SK-N-SH (cell line): ENCODE results near the gene CAMK2N2. TPM values are rescaled to one million over a fixed set of nuclear protein-coding genes. Genes with fewer than 3 reads are reported as not detected.

ENCODE experiments used
- CTCF ChIA-PET: fragments of 300-600, 350-600 bp; formaldehyde crosslinking; extraction: SDS; loops from one replicate; lab custom pipeline; 2021; lab: Yijun Ruan, JAX
- POLR2A ChIA-PET: fragments of 350-600 bp; sonication (Branson Sonifier 250); formaldehyde crosslinking; extraction: SDS; loops from one replicate; lab custom pipeline; 2020; ENCODE audit warnings: antibody characterized with exemption, inconsistent platforms; lab: Yijun Ruan, JAX
- DNase-seq: peaks from one replicate; pipeline ENCODE4 v3.0.0; 2012
- H2AFZ ChIP-seq: fragments of 200-600 bp; sonication (generic); 2 replicates; pipeline ENCODE4 v1.8.1; 2016; ENCODE audit warnings: antibody characterized with exemption, mild to moderate bottlenecking, low read depth
- H3F3A ChIP-seq: fragments of 200-600 bp; sonication (generic); replicated peaks from 2 replicates; pipeline ENCODE3; 2016; ENCODE audit warnings: antibody characterized with exemption, mild to moderate bottlenecking; ENCODE audit not compliant: insufficient read depth
- H3K27ac ChIP-seq, 2 experiments: fragments of 200-500 bp in 1 of 2; fragments of 200-600 bp in 1 of 2; sonication (Bioruptor generic) in 1 of 2; sonication (generic), shearing (Covaris generic) in 1 of 2; 2 replicates each; pipeline versions ENCODE4 v1.5.1 to v1.6.1; 2014 to 2016; ENCODE audit warnings: low read depth in 2 of 2, inconsistent platforms in 1 of 2, low read length in 1 of 2, mild to moderate bottlenecking in 1 of 2, mixed read lengths in 1 of 2
- H3K27me3 ChIP-seq: fragments of 200-600 bp; sonication (generic), shearing (Covaris generic); 2 replicates; pipeline ENCODE4 v1.6.1; 2016; ENCODE audit warnings: mixed run types; ENCODE audit not compliant: insufficient read depth
- H3K36me3 ChIP-seq, 2 experiments: fragments of 200-500 bp in 1 of 2; fragments of 200-600 bp in 1 of 2; sonication (Bioruptor generic) in 1 of 2; sonication (generic) in 1 of 2; replicated peaks in 1 of 2; 2 replicates each; pipeline versions ENCODE3 to v1.5.1; 2014 to 2016; ENCODE audit warnings: low read length in 1 of 2, mild to moderate bottlenecking in 1 of 2; ENCODE audit not compliant: insufficient read depth in 2 of 2, control insufficient read depth in 1 of 2
- H3K4me1 ChIP-seq, 2 experiments: fragments of 200-500 bp in 1 of 2; fragments of 200-600 bp in 1 of 2; sonication (Bioruptor generic) in 1 of 2; sonication (generic), shearing (Covaris generic) in 1 of 2; 2 replicates each; pipeline versions ENCODE4 v1.5.1 to v1.6.1; 2014 to 2016; ENCODE audit warnings: low read depth in 1 of 2, low read length in 1 of 2, mixed run types in 1 of 2; ENCODE audit not compliant: insufficient read depth in 2 of 2, control insufficient read depth in 1 of 2
- H3K4me2 ChIP-seq: fragments of 200-600 bp; sonication (generic), shearing (Covaris generic); 2 replicates; pipeline ENCODE4 v1.6.1; 2017; ENCODE audit warnings: mixed run types
- H3K4me3 ChIP-seq, 2 experiments: fragments of 200-500 bp in 1 of 2; fragments of 200-600 bp in 1 of 2; sonication (Bioruptor generic) in 1 of 2; sonication (generic), shearing (Covaris generic) in 1 of 2; 2 replicates each; pipeline versions ENCODE4 v1.5.1 to v1.8.1; 2014 to 2016; ENCODE audit warnings: low read depth in 2 of 2, inconsistent platforms in 1 of 2, low read length in 1 of 2, mild to moderate bottlenecking in 1 of 2, mixed read lengths in 1 of 2, moderate library complexity in 1 of 2
- H3K79me2 ChIP-seq: fragments of 200-600 bp; sonication (generic); 2 replicates; pipeline ENCODE4 v1.8.1; 2017; ENCODE audit warnings: mild to moderate bottlenecking; ENCODE audit not compliant: insufficient read depth
- H3K9ac ChIP-seq: fragments of 200-600 bp; sonication (generic); 2 replicates; pipeline ENCODE4 v1.6.1; 2017; ENCODE audit warnings: mixed run types
- H3K9me2 ChIP-seq: fragments of 200-600 bp; sonication (generic); 2 replicates; pipeline ENCODE4 v1.6.1; 2017; ENCODE audit warnings: mixed run types
- H3K9me3 ChIP-seq: fragments of 200-600 bp; sonication (generic); 2 replicates; pipeline ENCODE4 v1.6.1; 2017; ENCODE audit warnings: mixed run types, mild to moderate bottlenecking, moderate library complexity
- H4K20me1 ChIP-seq: fragments of 200-600 bp; sonication (generic); 2 replicates; pipeline ENCODE4 v1.6.1; 2017; ENCODE audit warnings: mild to moderate bottlenecking, mixed run types; ENCODE audit not compliant: insufficient read depth
- EP300 ChIP-seq, 2 experiments: IDR thresholded peaks; 2 replicates each; pipeline versions ENCODE4 v1.4.0 to v1.6.1; 2012; ENCODE audit warnings: borderline replicate concordance in 1 of 2, low read depth in 1 of 2, low read length in 1 of 2
- FOSL2 ChIP-seq: IDR thresholded peaks from 2 replicates; pipeline ENCODE4 v1.4.0; 2012; ENCODE audit warnings: low read depth, mild to moderate bottlenecking, moderate library complexity, borderline replicate concordance
- FOXJ3 ChIP-seq: sonication (generic); formaldehyde crosslinking; IDR thresholded peaks from 2 replicates; pipeline ENCODE4 v1.5.1; 2020; ENCODE audit warnings: mild to moderate bottlenecking, missing genetic modification reagents
- FOXM1 ChIP-seq: IDR thresholded peaks from 2 replicates; pipeline ENCODE4 v1.4.0; 2012; ENCODE audit warnings: low read depth, mild to moderate bottlenecking
- GABPA ChIP-seq: IDR thresholded peaks from 2 replicates; pipeline ENCODE4 v1.4.0; 2012; ENCODE audit warnings: low read depth, mild to moderate bottlenecking
- MXI1 ChIP-seq: IDR thresholded peaks from 2 replicates; pipeline ENCODE4 v1.6.1; 2012; ENCODE audit warnings: mild to moderate bottlenecking, low read depth, low read length, improper control_type of control experiment
- NFIC ChIP-seq: IDR thresholded peaks from 2 replicates; pipeline ENCODE4 v1.4.0; 2012; ENCODE audit warnings: borderline replicate concordance
- POLR2AphosphoS5 ChIP-seq: IDR thresholded peaks from 2 replicates; pipeline ENCODE4 v1.6.1; 2012; ENCODE audit warnings: low read depth, low read length
- RAD21 ChIP-seq: IDR thresholded peaks from 2 replicates; pipeline ENCODE4 v1.6.1; 2012; ENCODE audit warnings: mild to moderate bottlenecking, low read length
- RXRA ChIP-seq: IDR thresholded peaks from 2 replicates; pipeline ENCODE4 v1.4.0; 2012; ENCODE audit warnings: low read depth, mild to moderate bottlenecking, borderline replicate concordance
- SIN3A ChIP-seq: IDR thresholded peaks from 2 replicates; pipeline ENCODE4 v1.6.1; 2012; ENCODE audit warnings: low read depth, mild to moderate bottlenecking, low read length, moderate library complexity, borderline replicate concordance
- TAF1 ChIP-seq: IDR thresholded peaks from 2 replicates; pipeline ENCODE4 v1.6.1; 2012; ENCODE audit warnings: low read depth, mild to moderate bottlenecking, low read length, moderate library complexity, borderline replicate concordance
- TCF12 ChIP-seq: IDR thresholded peaks from 2 replicates; pipeline ENCODE4 v1.4.0; 2012
- TEAD4 ChIP-seq: IDR thresholded peaks from 2 replicates; pipeline ENCODE4 v1.4.0; 2012; ENCODE audit warnings: mild to moderate bottlenecking, borderline replicate concordance; ENCODE audit not compliant: insufficient read depth
- WGBS: methylation state at CpG from one replicate; pipeline ENCODE4 v1.1.6; 2017; ENCODE audit warnings: low lambda C conversion rate; 5-methylcytosine and 5-hydroxymethylcytosine counted together
- polyA plus RNA-seq, 3 experiments: library from polyadenylated mRNA; depleted of rRNA; stranded (reverse); fragments of >200 nt; gene quantifications; 2 replicates each; pipeline ENCODE4 v1.2.3, GENCODE V29; 2012
- TF ChIP-seq, protein P1 (sequence below): fragments of 150-350 bp; IDR thresholded peaks from 2 replicates; pipeline ENCODE4 v1.6.1; 2016; ENCODE audit warnings: mild to moderate bottlenecking, low read depth, low read length
- TF ChIP-seq, protein P2 (sequence below): IDR thresholded peaks from 2 replicates; pipeline ENCODE4; 2012
- TF ChIP-seq, protein P3 (sequence below): fragments of 200-600 bp; sonication (generic); IDR thresholded peaks from 2 replicates; pipeline ENCODE4 v1.6.1; 2017; ENCODE audit warnings: antibody characterized with exemption, mild to moderate bottlenecking, moderate library complexity

CAMK2N2 gene
- polyA plus RNA-seq, 1 of the 3 experiments (the other 2 are of a cell fraction): 2.2 TPM

DNA sequence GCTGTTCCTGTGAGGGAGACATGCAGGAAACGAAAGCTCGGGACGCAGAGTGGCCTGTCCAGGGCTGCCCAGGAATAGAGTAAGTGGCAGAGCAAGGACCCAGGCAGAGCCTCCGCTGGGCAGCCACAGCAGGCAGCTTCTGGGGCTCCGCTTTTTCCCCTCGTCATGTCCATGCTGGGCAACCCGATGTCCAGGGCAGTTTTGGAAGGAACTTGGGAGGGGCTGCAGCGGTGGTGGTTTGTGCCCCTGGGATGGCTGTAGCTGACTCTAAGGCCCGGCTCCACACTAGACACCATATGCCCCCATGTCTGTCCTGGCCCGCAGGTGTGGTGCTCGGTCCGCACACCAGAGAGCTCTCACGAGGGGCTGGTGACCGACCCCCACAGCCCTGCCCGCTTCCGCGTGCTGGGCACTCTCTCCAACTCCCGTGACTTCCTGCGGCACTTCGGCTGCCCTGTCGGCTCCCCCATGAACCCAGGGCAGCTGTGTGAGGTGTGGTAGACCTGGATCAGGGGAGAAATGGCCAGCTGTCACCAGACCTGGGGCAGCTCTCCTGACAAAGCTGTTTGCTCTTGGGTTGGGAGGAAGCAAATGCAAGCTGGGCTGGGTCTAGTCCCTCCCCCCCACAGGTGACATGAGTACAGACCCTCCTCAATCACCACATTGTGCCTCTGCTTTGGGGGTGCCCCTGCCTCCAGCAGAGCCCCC is 30.5 kb upstream of the CAMK2N2 start:
- Histone ChIP-seq H3K9me3 (no peaks in the 10 kb centered on the region), H3K27ac (no peak overlapping the region), H3K79me2 (no peaks in the 10 kb centered on the region), H3K4me1 (no peaks in the 10 kb centered on the region), H3F3A (peaks cover 4% of the 10 kb centered on the region), H2AFZ (no peak overlapping the region), H3K9ac (no peak overlapping the region), H3K36me3 (no peaks in the 10 kb centered on the region), H3K4me2 (no peak overlapping the region), H3K4me3 (no peak overlapping the region)
- POLR2A ChIA-PET: no interaction called here
- CTCF ChIA-PET: interaction anchor here (1.1 to 4.2 kb wide), 4 partner anchors 14 to 396 kb away, joined by 3 to 18 read pairs (median 6); partner anchors contain the start of gene EEF1AKMT4
- 88% methylated on average over 16 of the region's 21 CpGs for WGBS
- no peak for DNase-seq
- TF ChIP-seq GABPA: no peak
- no peak for TF ChIP-seq TAF1
- no peak for TF ChIP-seq POLR2AphosphoS5
- no peak for TF ChIP-seq MXI1
- no peak for TF ChIP-seq SIN3A
- no peak for TF ChIP-seq FOXJ3
- TF ChIP-seq TCF12: no peak
- TF ChIP-seq FOSL2: no peak
- no peak for TF ChIP-seq FOXM1
- TF ChIP-seq, protein P1, sequence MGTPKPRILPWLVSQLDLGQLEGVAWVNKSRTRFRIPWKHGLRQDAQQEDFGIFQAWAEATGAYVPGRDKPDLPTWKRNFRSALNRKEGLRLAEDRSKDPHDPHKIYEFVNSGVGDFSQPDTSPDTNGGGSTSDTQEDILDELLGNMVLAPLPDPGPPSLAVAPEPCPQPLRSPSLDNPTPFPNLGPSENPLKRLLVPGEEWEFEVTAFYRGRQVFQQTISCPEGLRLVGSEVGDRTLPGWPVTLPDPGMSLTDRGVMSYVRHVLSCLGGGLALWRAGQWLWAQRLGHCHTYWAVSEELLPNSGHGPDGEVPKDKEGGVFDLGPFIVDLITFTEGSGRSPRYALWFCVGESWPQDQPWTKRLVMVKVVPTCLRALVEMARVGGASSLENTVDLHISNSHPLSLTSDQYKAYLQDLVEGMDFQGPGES: no peak
- no peak for TF ChIP-seq RXRA
- TF ChIP-seq, protein P2, sequence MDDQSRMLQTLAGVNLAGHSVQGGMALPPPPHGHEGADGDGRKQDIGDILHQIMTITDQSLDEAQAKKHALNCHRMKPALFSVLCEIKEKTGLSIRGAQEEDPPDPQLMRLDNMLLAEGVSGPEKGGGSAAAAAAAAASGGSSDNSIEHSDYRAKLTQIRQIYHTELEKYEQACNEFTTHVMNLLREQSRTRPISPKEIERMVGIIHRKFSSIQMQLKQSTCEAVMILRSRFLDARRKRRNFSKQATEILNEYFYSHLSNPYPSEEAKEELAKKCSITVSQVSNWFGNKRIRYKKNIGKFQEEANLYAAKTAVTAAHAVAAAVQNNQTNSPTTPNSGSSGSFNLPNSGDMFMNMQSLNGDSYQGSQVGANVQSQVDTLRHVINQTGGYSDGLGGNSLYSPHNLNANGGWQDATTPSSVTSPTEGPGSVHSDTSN: no peak
- TF ChIP-seq RAD21: no peak
- no peak for TF ChIP-seq TEAD4
- TF ChIP-seq, protein P3, sequence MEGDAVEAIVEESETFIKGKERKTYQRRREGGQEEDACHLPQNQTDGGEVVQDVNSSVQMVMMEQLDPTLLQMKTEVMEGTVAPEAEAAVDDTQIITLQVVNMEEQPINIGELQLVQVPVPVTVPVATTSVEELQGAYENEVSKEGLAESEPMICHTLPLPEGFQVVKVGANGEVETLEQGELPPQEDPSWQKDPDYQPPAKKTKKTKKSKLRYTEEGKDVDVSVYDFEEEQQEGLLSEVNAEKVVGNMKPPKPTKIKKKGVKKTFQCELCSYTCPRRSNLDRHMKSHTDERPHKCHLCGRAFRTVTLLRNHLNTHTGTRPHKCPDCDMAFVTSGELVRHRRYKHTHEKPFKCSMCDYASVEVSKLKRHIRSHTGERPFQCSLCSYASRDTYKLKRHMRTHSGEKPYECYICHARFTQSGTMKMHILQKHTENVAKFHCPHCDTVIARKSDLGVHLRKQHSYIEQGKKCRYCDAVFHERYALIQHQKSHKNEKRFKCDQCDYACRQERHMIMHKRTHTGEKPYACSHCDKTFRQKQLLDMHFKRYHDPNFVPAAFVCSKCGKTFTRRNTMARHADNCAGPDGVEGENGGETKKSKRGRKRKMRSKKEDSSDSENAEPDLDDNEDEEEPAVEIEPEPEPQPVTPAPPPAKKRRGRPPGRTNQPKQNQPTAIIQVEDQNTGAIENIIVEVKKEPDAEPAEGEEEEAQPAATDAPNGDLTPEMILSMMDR: no peak
- TF ChIP-seq EP300 (IDR thresholded peaks at IDR 0.05; ENCODE audit: borderline replicate concordance in 1 of 2, low read depth in 1 of 2, low read length in 1 of 2): no peak
- no peak for TF ChIP-seq NFIC
- TF ChIP-seq, all 33 proteins: peak for 0
- Histone ChIP-seq H3K27me3 (no peaks in the 10 kb centered on the region; the same call in 1 of the 2 replicates), H4K20me1 (no peaks in the 10 kb centered on the region), H3K9me2 (no peaks in the 10 kb centered on the region)
